Measurements from ENCODE around the gene EHMT1.

- no peak for TF ChIP-seq POLR2A (IDR thresholded peaks at IDR 0.05; ENCODE audit: low read depth, low read length)
- TF ChIP-seq POLR2AphosphoS5 (IDR thresholded peaks at IDR 0.05; ENCODE audit: low read depth, low read length) = no peak
- TF ChIP-seq TAF1 (IDR thresholded peaks at IDR 0.05; ENCODE audit: borderline replicate concordance, low read depth, low read length) = no peak
These were observed 133.6 kb downstream of the EHMT1 start for GRCh38 chr9:137752426-137752825.
